Liver (tissue), 9 donors: ENCODE data around the gene MSI2. TPM values are rescaled to one million over a fixed set of nuclear protein-coding genes. Genes with fewer than 3 reads are reported as not detected.

Experiments used
- DNase-seq: peaks from one replicate; pipeline ENCODE4 v3.0.0-alpha.2; 2017; ENCODE audit warnings: low spot score
- H3K27ac ChIP-seq, 2 donors: one replicate each; pipeline ENCODE4 v1.7.0; 2013; ENCODE audit warnings: inconsistent platforms in 2 of 2, low read length in 2 of 2, control low read depth in 1 of 2, low read depth in 1 of 2, mild to moderate bottlenecking in 1 of 2
- H3K27me3 ChIP-seq, 4 donors: one replicate each; pipeline versions ENCODE4 v1.6.1 to v1.7.0; 2013; ENCODE audit warnings: low read length in 3 of 4, inconsistent platforms in 1 of 4, mild to moderate bottlenecking in 1 of 4, moderate library complexity in 1 of 4; ENCODE audit not compliant: control insufficient read depth in 4 of 4, insufficient read depth in 4 of 4
- H3K36me3 ChIP-seq, 4 donors: one replicate each; pipeline versions ENCODE4 v1.6.1 to v1.7.0; 2013; ENCODE audit warnings: low read length in 3 of 4, mild to moderate bottlenecking in 3 of 4, low read depth in 1 of 4, moderate library complexity in 1 of 4; ENCODE audit not compliant: control insufficient read depth in 4 of 4, insufficient read depth in 3 of 4
- H3K4me1 ChIP-seq, 4 donors: one replicate each; pipeline versions ENCODE4 v1.6.1 to v1.7.0; 2013; ENCODE audit warnings: low read length in 3 of 4, mild to moderate bottlenecking in 3 of 4, moderate library complexity in 1 of 4; ENCODE audit not compliant: control insufficient read depth in 4 of 4, insufficient read depth in 4 of 4
- H3K4me3 ChIP-seq, 3 donors: one replicate each; pipeline versions ENCODE4 v1.6.1 to v1.7.0; 2013; ENCODE audit warnings: low read length in 3 of 3, control low read depth in 1 of 3, low read depth in 1 of 3, mild to moderate bottlenecking in 1 of 3
- H3K9ac ChIP-seq, 2 donors: one replicate each; pipeline ENCODE4 v1.7.0; 2013; ENCODE audit warnings: low read length in 2 of 2, mild to moderate bottlenecking in 2 of 2, moderate library complexity in 2 of 2, control low read depth in 1 of 2, low read depth in 1 of 2
- H3K9me3 ChIP-seq, 4 donors: one replicate each; pipeline versions ENCODE4 v1.6.1 to v1.7.0; 2013; ENCODE audit warnings: low read length in 3 of 4; ENCODE audit not compliant: control insufficient read depth in 4 of 4
- EGR1 ChIP-seq, 2 donors: IDR thresholded peaks; 2 replicates each; pipeline ENCODE4 v1.6.1; 2016 to 2018; ENCODE audit warnings: antibody characterized with exemption in 2 of 2, low read depth in 2 of 2
- FOXA1 ChIP-seq: IDR thresholded peaks from 2 replicates; pipeline ENCODE4 v1.6.1; 2016; ENCODE audit warnings: antibody characterized with exemption
- FOXA2 ChIP-seq: IDR thresholded peaks from 2 replicates; pipeline ENCODE4 v1.6.1; 2016; ENCODE audit warnings: antibody characterized with exemption
- GABPA ChIP-seq, 2 donors: IDR thresholded peaks in 1 of 2; conservative IDR thresholded peaks in 1 of 2; 2 replicates each; pipeline ENCODE4 v1.6.1; 2016; ENCODE audit warnings: antibody characterized with exemption in 2 of 2, mild to moderate bottlenecking in 1 of 2, moderate library complexity in 1 of 2
- HNF4A ChIP-seq, 2 donors: conservative IDR thresholded peaks; 2 replicates each; pipeline ENCODE4 v1.6.1; 2016; ENCODE audit warnings: antibody characterized with exemption in 2 of 2, mild to moderate bottlenecking in 2 of 2
- HNF4G ChIP-seq: IDR thresholded peaks from 2 replicates; pipeline ENCODE4 v1.6.1; 2016; ENCODE audit warnings: antibody characterized with exemption
- JUND ChIP-seq, 2 donors: IDR thresholded peaks; 2 replicates each; pipeline ENCODE4 v1.6.1; 2016; ENCODE audit warnings: antibody characterized with exemption in 2 of 2
- NR2F2 ChIP-seq: IDR thresholded peaks from 2 replicates; pipeline ENCODE4 v1.6.1; 2016; ENCODE audit warnings: antibody characterized with exemption
- RXRA ChIP-seq, 2 donors: IDR thresholded peaks; 2 replicates each; pipeline ENCODE4 v1.6.1; 2017 to 2018; ENCODE audit warnings: antibody characterized with exemption in 2 of 2, mild to moderate bottlenecking in 1 of 2
- SP1 ChIP-seq: IDR thresholded peaks from 2 replicates; pipeline ENCODE4 v1.6.1; 2018; ENCODE audit warnings: antibody characterized with exemption, mild to moderate bottlenecking
- TAF1 ChIP-seq: conservative IDR thresholded peaks from 2 replicates; pipeline ENCODE4 v1.6.1; 2016; ENCODE audit warnings: antibody characterized with exemption, mild to moderate bottlenecking
- YY1 ChIP-seq: IDR thresholded peaks from 2 replicates; pipeline ENCODE4 v1.6.1; 2016; ENCODE audit warnings: antibody characterized with exemption, mild to moderate bottlenecking
- WGBS: extraction: QIAGEN DNeasy Blood & Tissue Kit; methylation state at CpG from one replicate; pipeline ENCODE4 v1.1.7; 2013; 5-methylcytosine and 5-hydroxymethylcytosine counted together
- polyA plus RNA-seq, 2 donors: library from polyadenylated mRNA; stranded (reverse) in 1 of 2; unstranded in 1 of 2; fragments of 200-250 nt in 1 of 2; fragments of >200 nt in 1 of 2; fragmentation: Nextera tagmentation in 1 of 2; extraction: Ambion mirVana in 1 of 2; gene quantifications; one replicate each; pipeline versions ENCODE4 v1.2.1 to v1.2.3, GENCODE V29; 2013 to 2015
- total RNA-seq, 2 donors: library from RNA; depleted of rRNA; stranded (reverse); fragments of >200 nt; gene quantifications; one replicate each; pipeline ENCODE4 v1.2.3, GENCODE V29; 2014
- TF ChIP-seq, protein P1 (sequence below): IDR thresholded peaks from 2 replicates; pipeline ENCODE4 v1.6.1; 2016; ENCODE audit warnings: antibody characterized with exemption, mild to moderate bottlenecking
- TF ChIP-seq, protein P2 (sequence below): IDR thresholded peaks from 2 replicates; pipeline ENCODE4 v1.6.1; 2016; ENCODE audit warnings: antibody characterized with exemption
- TF ChIP-seq, protein P3 (sequence below): IDR thresholded peaks from 2 replicates; pipeline ENCODE4 v1.6.1; 2016; ENCODE audit warnings: antibody characterized with exemption
- TF ChIP-seq, protein P4 (sequence below): fragments of 150-350 bp; IDR thresholded peaks from 2 replicates; pipeline ENCODE4 v1.5.1; 2017; ENCODE audit warnings: improper control_type of control experiment, low read depth, low read length; ENCODE audit not compliant: missing input control
- TF ChIP-seq, protein P5 (sequence below): IDR thresholded peaks from 2 replicates; pipeline ENCODE4 v1.6.1; 2016; ENCODE audit warnings: antibody characterized with exemption
- donor health status: healthy.
- donor health status: healthy.
- donor health status: healthy.
- donor health status: healthy.
- donor health status: healthy.

The MSI2 gene
- total and polyA plus RNA-seq, 4 donors, result 5.7 to 15.6 (median 9.2) TPM

DNA sequence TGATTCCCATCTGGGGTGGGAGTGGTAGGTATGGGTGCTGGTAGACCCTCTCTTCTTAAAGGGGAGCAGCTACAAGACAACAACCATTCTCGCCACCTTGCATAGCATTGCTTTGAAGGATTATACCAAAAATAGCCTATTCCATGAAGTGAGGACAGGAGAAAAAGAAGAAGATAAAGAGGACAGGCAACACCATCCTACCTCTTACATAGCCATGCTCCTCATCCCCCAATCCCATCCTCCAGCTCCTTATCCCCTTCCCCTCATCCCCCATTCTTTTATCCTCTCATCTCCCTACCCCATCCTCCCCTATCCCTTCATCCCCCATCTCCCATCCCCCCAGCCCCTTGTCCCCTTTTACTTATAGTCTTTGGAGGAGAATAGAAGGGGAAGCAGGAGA, 459.7 kb downstream of the MSI2 start:
- TF ChIP-seq, protein P1, sequence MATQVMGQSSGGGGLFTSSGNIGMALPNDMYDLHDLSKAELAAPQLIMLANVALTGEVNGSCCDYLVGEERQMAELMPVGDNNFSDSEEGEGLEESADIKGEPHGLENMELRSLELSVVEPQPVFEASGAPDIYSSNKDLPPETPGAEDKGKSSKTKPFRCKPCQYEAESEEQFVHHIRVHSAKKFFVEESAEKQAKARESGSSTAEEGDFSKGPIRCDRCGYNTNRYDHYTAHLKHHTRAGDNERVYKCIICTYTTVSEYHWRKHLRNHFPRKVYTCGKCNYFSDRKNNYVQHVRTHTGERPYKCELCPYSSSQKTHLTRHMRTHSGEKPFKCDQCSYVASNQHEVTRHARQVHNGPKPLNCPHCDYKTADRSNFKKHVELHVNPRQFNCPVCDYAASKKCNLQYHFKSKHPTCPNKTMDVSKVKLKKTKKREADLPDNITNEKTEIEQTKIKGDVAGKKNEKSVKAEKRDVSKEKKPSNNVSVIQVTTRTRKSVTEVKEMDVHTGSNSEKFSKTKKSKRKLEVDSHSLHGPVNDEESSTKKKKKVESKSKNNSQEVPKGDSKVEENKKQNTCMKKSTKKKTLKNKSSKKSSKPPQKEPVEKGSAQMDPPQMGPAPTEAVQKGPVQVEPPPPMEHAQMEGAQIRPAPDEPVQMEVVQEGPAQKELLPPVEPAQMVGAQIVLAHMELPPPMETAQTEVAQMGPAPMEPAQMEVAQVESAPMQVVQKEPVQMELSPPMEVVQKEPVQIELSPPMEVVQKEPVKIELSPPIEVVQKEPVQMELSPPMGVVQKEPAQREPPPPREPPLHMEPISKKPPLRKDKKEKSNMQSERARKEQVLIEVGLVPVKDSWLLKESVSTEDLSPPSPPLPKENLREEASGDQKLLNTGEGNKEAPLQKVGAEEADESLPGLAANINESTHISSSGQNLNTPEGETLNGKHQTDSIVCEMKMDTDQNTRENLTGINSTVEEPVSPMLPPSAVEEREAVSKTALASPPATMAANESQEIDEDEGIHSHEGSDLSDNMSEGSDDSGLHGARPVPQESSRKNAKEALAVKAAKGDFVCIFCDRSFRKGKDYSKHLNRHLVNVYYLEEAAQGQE, result no peak
- TF ChIP-seq HNF4G (no peak), JUND (IDR thresholded peaks at IDR 0.05) (no peak), HNF4A (conservative IDR thresholded peaks at IDR 0.05) (no peak), EGR1 (IDR thresholded peaks at IDR 0.05; ENCODE audit: low read depth in 2 of 2) (no peak), TAF1 (no peak), FOXA1 (no peak), FOXA2 (no peak), RXRA (IDR thresholded peaks at IDR 0.05) (no peak)
- TF ChIP-seq, protein P2, sequence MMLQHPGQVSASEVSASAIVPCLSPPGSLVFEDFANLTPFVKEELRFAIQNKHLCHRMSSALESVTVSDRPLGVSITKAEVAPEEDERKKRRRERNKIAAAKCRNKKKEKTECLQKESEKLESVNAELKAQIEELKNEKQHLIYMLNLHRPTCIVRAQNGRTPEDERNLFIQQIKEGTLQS, result no peak
- TF ChIP-seq, protein P3, sequence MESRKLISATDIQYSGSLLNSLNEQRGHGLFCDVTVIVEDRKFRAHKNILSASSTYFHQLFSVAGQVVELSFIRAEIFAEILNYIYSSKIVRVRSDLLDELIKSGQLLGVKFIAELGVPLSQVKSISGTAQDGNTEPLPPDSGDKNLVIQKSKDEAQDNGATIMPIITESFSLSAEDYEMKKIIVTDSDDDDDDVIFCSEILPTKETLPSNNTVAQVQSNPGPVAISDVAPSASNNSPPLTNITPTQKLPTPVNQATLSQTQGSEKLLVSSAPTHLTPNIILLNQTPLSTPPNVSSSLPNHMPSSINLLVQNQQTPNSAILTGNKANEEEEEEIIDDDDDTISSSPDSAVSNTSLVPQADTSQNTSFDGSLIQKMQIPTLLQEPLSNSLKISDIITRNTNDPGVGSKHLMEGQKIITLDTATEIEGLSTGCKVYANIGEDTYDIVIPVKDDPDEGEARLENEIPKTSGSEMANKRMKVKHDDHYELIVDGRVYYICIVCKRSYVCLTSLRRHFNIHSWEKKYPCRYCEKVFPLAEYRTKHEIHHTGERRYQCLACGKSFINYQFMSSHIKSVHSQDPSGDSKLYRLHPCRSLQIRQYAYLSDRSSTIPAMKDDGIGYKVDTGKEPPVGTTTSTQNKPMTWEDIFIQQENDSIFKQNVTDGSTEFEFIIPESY, result no peak
- no peak overlapping the region for H3K27ac ChIP-seq
- no peaks in the 10 kb centered on the region for H3K9me3 ChIP-seq
- no peaks in the 10 kb centered on the region for H3K36me3 ChIP-seq
- no peaks in the 10 kb centered on the region for H3K4me1 ChIP-seq
- no peak overlapping the region for H3K9ac ChIP-seq
- no peak for DNase-seq
- WGBS, result 93% methylated on average over 1 of the region's 1 CpG
- H3K4me3 ChIP-seq, result no peak overlapping the region
- H3K27me3 ChIP-seq, result peaks cover 0 to 7% (median 0%) of the 10 kb centered on the region in 4 donors

DNA sequence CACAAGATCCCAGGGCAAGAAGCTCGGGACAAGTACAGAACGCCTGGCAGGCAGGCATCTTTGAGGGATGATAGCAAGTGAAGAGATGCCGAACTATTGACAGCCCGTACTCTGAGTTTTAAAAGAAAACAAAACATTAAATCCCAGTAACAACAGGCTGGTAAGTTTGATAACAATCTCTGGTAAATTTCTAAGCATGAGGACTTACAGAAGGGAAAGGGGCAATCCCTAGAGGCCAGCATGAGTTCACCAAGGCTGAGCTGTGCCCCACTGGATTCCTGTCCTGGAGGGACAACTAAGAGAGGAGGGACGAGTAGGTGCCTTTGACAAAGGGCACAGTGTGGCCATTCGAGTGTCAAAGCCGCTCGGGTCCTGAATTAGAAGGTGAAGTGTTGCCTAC, 462.6 kb downstream of the MSI2 start:
- no peak overlapping the region for H3K4me3 ChIP-seq
- no peak for TF ChIP-seq YY1
- TF ChIP-seq RXRA (IDR thresholded peaks at IDR 0.05), result no peak
- TF ChIP-seq GABPA (IDR thresholded peaks at IDR 0.05 in 1 of 2, conservative IDR thresholded peaks at IDR 0.05 in 1 of 2), result no peak
- no peak for TF ChIP-seq NR2F2
- TF ChIP-seq SP1, result no peak
- TF ChIP-seq JUND (IDR thresholded peaks at IDR 0.05), result no peak
- TF ChIP-seq, protein P4, sequence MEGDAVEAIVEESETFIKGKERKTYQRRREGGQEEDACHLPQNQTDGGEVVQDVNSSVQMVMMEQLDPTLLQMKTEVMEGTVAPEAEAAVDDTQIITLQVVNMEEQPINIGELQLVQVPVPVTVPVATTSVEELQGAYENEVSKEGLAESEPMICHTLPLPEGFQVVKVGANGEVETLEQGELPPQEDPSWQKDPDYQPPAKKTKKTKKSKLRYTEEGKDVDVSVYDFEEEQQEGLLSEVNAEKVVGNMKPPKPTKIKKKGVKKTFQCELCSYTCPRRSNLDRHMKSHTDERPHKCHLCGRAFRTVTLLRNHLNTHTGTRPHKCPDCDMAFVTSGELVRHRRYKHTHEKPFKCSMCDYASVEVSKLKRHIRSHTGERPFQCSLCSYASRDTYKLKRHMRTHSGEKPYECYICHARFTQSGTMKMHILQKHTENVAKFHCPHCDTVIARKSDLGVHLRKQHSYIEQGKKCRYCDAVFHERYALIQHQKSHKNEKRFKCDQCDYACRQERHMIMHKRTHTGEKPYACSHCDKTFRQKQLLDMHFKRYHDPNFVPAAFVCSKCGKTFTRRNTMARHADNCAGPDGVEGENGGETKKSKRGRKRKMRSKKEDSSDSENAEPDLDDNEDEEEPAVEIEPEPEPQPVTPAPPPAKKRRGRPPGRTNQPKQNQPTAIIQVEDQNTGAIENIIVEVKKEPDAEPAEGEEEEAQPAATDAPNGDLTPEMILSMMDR, result no peak
- TF ChIP-seq HNF4A (conservative IDR thresholded peaks at IDR 0.05), result no peak
- TF ChIP-seq EGR1 (IDR thresholded peaks at IDR 0.05; ENCODE audit: low read depth in 2 of 2), result no peak
- TF ChIP-seq, protein P3, result no peak
- TF ChIP-seq FOXA2, result no peak
- TF ChIP-seq TAF1, result no peak
- TF ChIP-seq, protein P2, result no peak
- TF ChIP-seq HNF4G, result no peak
- no peak for TF ChIP-seq FOXA1
- TF ChIP-seq, protein P1, result no peak
- TF ChIP-seq, protein P5, sequence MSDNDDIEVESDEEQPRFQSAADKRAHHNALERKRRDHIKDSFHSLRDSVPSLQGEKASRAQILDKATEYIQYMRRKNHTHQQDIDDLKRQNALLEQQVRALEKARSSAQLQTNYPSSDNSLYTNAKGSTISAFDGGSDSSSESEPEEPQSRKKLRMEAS, result no peak
- no peak overlapping the region for H3K9ac ChIP-seq
- WGBS, result 77% methylated on average over 8 of the region's 8 CpGs
- no peaks in the 10 kb centered on the region for H3K9me3 ChIP-seq
- H3K36me3 ChIP-seq, result no peaks in the 10 kb centered on the region
- H3K4me1 ChIP-seq, result no peaks in the 10 kb centered on the region
- DNase-seq, result no peak
- no peak overlapping the region for H3K27ac ChIP-seq
- peaks cover 0 to 3% (median 0%) of the 10 kb centered on the region in 4 donors for H3K27me3 ChIP-seq
